GM12878 (cell line): ENCODE measurements around the gene FERMT3. TPM values are rescaled to one million over a fixed set of nuclear protein-coding genes. Genes with fewer than 3 reads are reported as not detected.

ENCODE experiments used
- ATF3 ChIP-seq: IDR thresholded peaks from 2 replicates; pipeline ENCODE4 v1.6.1; 2011; ENCODE audit warnings: low read depth, mild to moderate bottlenecking, low read length, moderate library complexity, borderline replicate concordance; ENCODE audit errors: extremely low read depth
- BCLAF1 ChIP-seq: fragments of 450-650 bp; IDR thresholded peaks from 2 replicates; pipeline ENCODE4 v1.6.1; 2017; ENCODE audit warnings: antibody characterized with exemption, mild to moderate bottlenecking, moderate library complexity
- BRCA1 ChIP-seq: IDR thresholded peaks from 2 replicates; pipeline ENCODE4 v1.6.1; 2011; ENCODE audit warnings: low read depth, low read length, improper control_type of control experiment
- CBX5 ChIP-seq: sonication (generic); IDR thresholded peaks from 2 replicates; pipeline ENCODE4 v1.6.1; 2016; ENCODE audit warnings: low read depth, moderate library complexity, mild to moderate bottlenecking, inconsistent platforms
- CEBPB ChIP-seq, 2 experiments: fragments of 150-350 bp in 1 of 2; IDR thresholded peaks; 2 replicates each; pipeline ENCODE4 v1.6.1; 2012 to 2014; ENCODE audit warnings: low read depth in 2 of 2, low read length in 2 of 2, borderline replicate concordance in 1 of 2, inconsistent platforms in 1 of 2
- CHD2 ChIP-seq: IDR thresholded peaks from 2 replicates; pipeline ENCODE4 v1.6.1; 2011; ENCODE audit warnings: low read depth, low read length, improper control_type of control experiment, borderline replicate concordance
- EP300 ChIP-seq, 2 experiments: fragments of 150-350 bp in 1 of 2; IDR thresholded peaks; 2 replicates each; pipeline ENCODE4 v1.6.1; 2011 to 2012; ENCODE audit warnings: low read depth in 2 of 2, low read length in 2 of 2, borderline replicate concordance in 1 of 2, improper control_type of control experiment in 1 of 2, inconsistent platforms in 1 of 2; ENCODE audit not compliant: control insufficient read depth in 1 of 2
- ESRRA ChIP-seq: IDR thresholded peaks from 2 replicates; pipeline ENCODE4 v1.6.1; 2012; ENCODE audit warnings: mild to moderate bottlenecking, low read length, improper control_type of control experiment
- ETV6 ChIP-seq, 2 experiments: fragments of 450-650 bp in 1 of 2; IDR thresholded peaks in 1 of 2; conservative IDR thresholded peaks in 1 of 2; 2 replicates each; pipeline ENCODE4 v1.6.1; 2014; ENCODE audit warnings: antibody characterized with exemption in 1 of 2, borderline replicate concordance in 1 of 2, low read depth in 1 of 2, mild to moderate bottlenecking in 1 of 2, moderate library complexity in 1 of 2
- FOXK2 ChIP-seq: fragments of 450-650 bp; IDR thresholded peaks from 2 replicates; pipeline ENCODE4 v1.6.1; 2017; ENCODE audit warnings: mild to moderate bottlenecking, moderate library complexity
- HDGF ChIP-seq: fragments of 450-650 bp; IDR thresholded peaks from 2 replicates; pipeline ENCODE4 v1.6.1; 2016; ENCODE audit warnings: antibody characterized with exemption
- NR2C2 ChIP-seq: IDR thresholded peaks from 2 replicates; pipeline ENCODE4 v1.6.1; 2011; ENCODE audit warnings: borderline replicate concordance, low read depth; ENCODE audit not compliant: control insufficient read depth, insufficient read length
- RCOR1 ChIP-seq: conservative IDR thresholded peaks from 2 replicates; pipeline ENCODE4 v1.6.1; 2012; ENCODE audit warnings: low read depth, low read length, improper control_type of control experiment
- REST ChIP-seq: IDR thresholded peaks from 2 replicates; pipeline ENCODE4 v1.6.1; 2012; ENCODE audit warnings: mild to moderate bottlenecking, low read depth, low read length
- SMAD1 ChIP-seq: fragments of 450-650 bp; IDR thresholded peaks from 2 replicates; pipeline ENCODE4 v1.6.1; 2018; ENCODE audit warnings: mild to moderate bottlenecking, low read depth; ENCODE audit not compliant: partially characterized antibody
- SMARCA5 ChIP-seq: fragments of 450-650 bp; IDR thresholded peaks from 2 replicates; pipeline ENCODE4 v1.6.1; 2017; ENCODE audit warnings: mild to moderate bottlenecking
- ZBTB33 ChIP-seq: fragments of 450-650 bp; IDR thresholded peaks from 2 replicates; pipeline ENCODE4 v1.6.1; 2017; ENCODE audit warnings: mild to moderate bottlenecking
- ZNF384 ChIP-seq: IDR thresholded peaks from 2 replicates; pipeline ENCODE4 v1.6.1; 2012; ENCODE audit warnings: low read depth, mild to moderate bottlenecking, low read length, improper control_type of control experiment, borderline replicate concordance
- ZNF622 ChIP-seq: fragments of 450-650 bp; IDR thresholded peaks from 2 replicates; pipeline ENCODE4 v1.6.1; 2017; ENCODE audit warnings: mild to moderate bottlenecking, inconsistent platforms
- ZSCAN29 ChIP-seq: fragments of 450-650 bp; IDR thresholded peaks from 2 replicates; pipeline ENCODE4 v1.6.1; 2017; ENCODE audit warnings: mild to moderate bottlenecking, moderate library complexity
- polyA plus RNA-seq, 11 experiments: library from polyadenylated mRNA; depleted of rRNA in 4 of 11; unstranded in 6 of 11; stranded (reverse) in 5 of 11; fragments of >200 nt; fragmentation: Nextera tagmentation in 4 of 11; fragmentation: Illumina TruSeq in 1 of 11; extraction: Ambion mirVana in 4 of 11; extraction: Trizol in 1 of 11; gene quantifications; 1 replicate in 1 of 11; 2 replicates in 10 of 11; pipeline versions ENCODE4 v1.2.1 to v1.2.3, GENCODE V29; 2011 to 2016; ENCODE audit warnings: inconsistent platforms in 2 of 11, missing spikeins in 2 of 11, low read depth in 1 of 11
- total RNA-seq, 4 experiments: library from RNA; depleted of rRNA in 3 of 4; stranded (reverse); fragments of >200 nt in 3 of 4; fragmentation: Illumina TruSeq in 1 of 4; extraction: Trizol in 1 of 4; gene quantifications; 2 replicates each; pipeline versions ENCODE4 v1.2.1 to v1.2.3, GENCODE V29; 2013 to 2021

The FERMT3 gene
- total and polyA plus RNA-seq, 10 of the 15 experiments (the other 5 are each of a cell fraction or from before 2014, with no cell fraction given): 2.0 to 211 (median 114) TPM

- TF ChIP-seq RCOR1 (no peak), CEBPB (IDR thresholded peaks at IDR 0.05; ENCODE audit: borderline replicate concordance in 1 of 2, low read depth in 2 of 2, low read length in 2 of 2) (no peak), BRCA1 (no peak), ZBTB33 (no peak), ZSCAN29 (no peak), BCLAF1 (no peak), HDGF (no peak), CHD2 (no peak), EP300 (IDR thresholded peaks at IDR 0.05; ENCODE audit: borderline replicate concordance in 1 of 2, control insufficient read depth in 1 of 2, low read depth in 2 of 2, low read length in 2 of 2) (no peak), ETV6 (conservative IDR thresholded peaks at IDR 0.05 in 1 of 2, IDR thresholded peaks at IDR 0.05 in 1 of 2; ENCODE audit: borderline replicate concordance in 1 of 2, low read depth in 1 of 2) (no peak), SMARCA5 (0 out of 2 replicates have a peak, but pooled peaks have one; percentile 59), SMAD1 (no peak), ESRRA (no peak), ZNF384 (no peak), NR2C2 (no peak), FOXK2 (no peak), ATF3 (no peak), CBX5 (no peak), REST (no peak), ZNF622 (no peak)
Observed at GRCh38 chr11:64234647-64235379, 28.3 kb downstream of the FERMT3 start (continued).
